Testis (tissue), 2 donors: ENCODE results near the gene ZNF423.

Experiments
- CTCF ChIP-seq, 3 experiments: fragments of 450-650 bp in 2 of 3; fragments of 200-600 bp in 1 of 3; sonication (generic) in 1 of 3; IDR thresholded peaks; one replicate each; pipeline ENCODE4 v1.5.1; 2016 to 2019; ENCODE audit warnings: antibody characterized with exemption in 3 of 3, mild to moderate bottlenecking in 2 of 3, moderate library complexity in 1 of 3
- POLR2A ChIP-seq: fragments of 450-650 bp; IDR thresholded peaks from one replicate; pipeline ENCODE4 v1.6.1; 2017; ENCODE audit warnings: antibody characterized with exemption, mild to moderate bottlenecking, moderate library complexity

- TF ChIP-seq POLR2A = no peak
- TF ChIP-seq CTCF (IDR thresholded peaks at IDR 0.05) = no peak
These were observed 252.0 kb downstream of the ZNF423 start for GRCh38 chr16:49603956-49604355.
